Transverse colon (tissue), 4 donors: ENCODE data around the gene DST. TPM values are rescaled to one million over a fixed set of nuclear protein-coding genes. Genes with fewer than 3 reads are reported as not detected.

ENCODE experiments used
- DNase-seq: peaks from one replicate; pipeline ENCODE4 v3.0.0-alpha.2; 2019
- H3K27ac ChIP-seq, 4 donors: fragments of 200-600 bp; sonication (generic); 2 replicates each; pipeline ENCODE4 v1.5.1; 2016 to 2018; ENCODE audit warnings: inconsistent platforms in 4 of 4
- H3K27me3 ChIP-seq: fragments of 200-600 bp; sonication (generic); 2 replicates; pipeline ENCODE4 v1.5.1; 2017; ENCODE audit warnings: inconsistent platforms
- H3K36me3 ChIP-seq, 4 donors: fragments of 200-600 bp; sonication (generic); 2 replicates each; pipeline ENCODE4 v1.5.1; 2017 to 2019; ENCODE audit warnings: inconsistent platforms in 4 of 4
- H3K4me1 ChIP-seq, 4 donors: fragments of 200-600 bp; sonication (generic); 2 replicates each; pipeline ENCODE4 v1.5.1; 2017 to 2020; ENCODE audit warnings: inconsistent platforms in 4 of 4
- H3K4me3 ChIP-seq, 4 donors: fragments of 200-600 bp; sonication (generic); 1 replicate in 1 of 4; 2 replicates in 3 of 4; pipeline versions ENCODE4 v1.5.1 to v1.6.1; 2017 to 2019; ENCODE audit warnings: inconsistent platforms in 4 of 4
- H3K9me3 ChIP-seq, 2 donors: fragments of 200-600 bp; sonication (generic); 2 replicates each; pipeline ENCODE4 v1.5.1; 2017 to 2019; ENCODE audit warnings: inconsistent platforms in 2 of 2
- EP300 ChIP-seq: sonication (generic); formaldehyde crosslinking; IDR thresholded peaks from one replicate; pipeline ENCODE4 v1.6.1; 2017; ENCODE audit warnings: antibody characterized with exemption, low read depth
- POLR2A ChIP-seq: fragments of 450-650 bp; IDR thresholded peaks from one replicate; pipeline ENCODE4 v1.6.1; 2016; ENCODE audit warnings: antibody characterized with exemption, mild to moderate bottlenecking, moderate library complexity
- POLR2AphosphoS5 ChIP-seq, 3 donors: sonication (generic); formaldehyde crosslinking; IDR thresholded peaks; one replicate each; pipeline ENCODE4 v1.6.1; 2016; ENCODE audit warnings: antibody characterized with exemption in 3 of 3
- WGBS, 2 donors: methylation state at CpG; one replicate each; pipeline ENCODE4 v1.1.5; 2018; ENCODE audit warnings: low coverage in 1 of 2; 5-methylcytosine and 5-hydroxymethylcytosine counted together
- in situ Hi-C, 4 donors: fragments of 200-750 bp; cut with MboI; loops; one replicate each; pipeline versions ENCODE4 v1.15.0 to v1.15.1; 2017; ENCODE audit warnings: low sequenced_read_pairs in 3 of 4, low pct_ligation_motif_present in 1 of 4, low pct_unique_long_range_greater_than_20kb in 1 of 4
- intact Hi-C: fragments of 100-400 bp; cut with DNase I; formaldehyde crosslinking; loops from one replicate; pipeline ENCODE4 v1.15.1; 2023; ENCODE audit warnings: low total_unique reads
- total RNA-seq, 4 donors: library from RNA; depleted of rRNA; stranded (reverse); fragments of >200 nt; gene quantifications; one replicate each; pipeline ENCODE4 v1.1.0, GENCODE V29; 2016
- TF ChIP-seq, protein P1 (sequence below), 5 experiments: fragments of 200-600 bp in 3 of 5; fragments of 450-650 bp in 2 of 5; sonication (generic) in 3 of 5; IDR thresholded peaks; 1 replicate in 2 of 5; 2 replicates in 3 of 5; pipeline ENCODE4 v1.5.1; 2016 to 2017; ENCODE audit warnings: antibody characterized with exemption in 5 of 5, inconsistent platforms in 3 of 5, mild to moderate bottlenecking in 2 of 5, moderate library complexity in 1 of 5

Gene DST
- total RNA-seq, 4 donors from 2014 or later, result 280 to 535 (median 428) TPM

DNA sequence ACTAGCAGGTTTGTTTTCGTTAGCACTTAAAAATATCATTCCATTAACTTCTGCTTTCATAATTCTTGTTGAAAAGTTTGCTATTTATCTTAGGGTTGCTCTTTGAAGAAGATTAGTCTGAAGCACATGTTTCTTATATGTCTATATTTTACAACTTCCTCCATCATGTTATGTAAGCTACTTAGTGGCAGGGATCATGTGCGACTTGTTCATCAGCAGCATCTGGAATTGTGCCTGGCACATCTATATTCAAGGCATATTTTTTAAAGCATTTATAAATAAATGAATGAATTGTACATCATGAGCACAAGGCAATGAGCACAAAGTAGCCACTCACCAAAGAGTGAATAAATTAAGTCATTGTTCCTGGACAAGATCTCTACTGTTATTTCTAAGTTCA lies 208.1 kb downstream of the DST start:
- DNase-seq, result no peak
- Histone ChIP-seq H3K27ac (no peak overlapping the region), H3K4me1 (no peaks in the 10 kb centered on the region), H3K9me3 (no peaks in the 10 kb centered on the region), H3K36me3 (no peaks in the 10 kb centered on the region), H3K4me3 (no peak overlapping the region), H3K27me3 (no peaks in the 10 kb centered on the region)
- WGBS, 2 donors, result 72 to 86% methylated on average over 2 of the region's 2 CpGs
- TF ChIP-seq POLR2A (no peak), EP300 (no peak)
- intact Hi-C loops (loop anchor here (10.0 kb wide), 1 partner anchor 60 kb away; no protein-coding TSS in a partner anchor), in situ Hi-C loops (no loop called here)

DNA sequence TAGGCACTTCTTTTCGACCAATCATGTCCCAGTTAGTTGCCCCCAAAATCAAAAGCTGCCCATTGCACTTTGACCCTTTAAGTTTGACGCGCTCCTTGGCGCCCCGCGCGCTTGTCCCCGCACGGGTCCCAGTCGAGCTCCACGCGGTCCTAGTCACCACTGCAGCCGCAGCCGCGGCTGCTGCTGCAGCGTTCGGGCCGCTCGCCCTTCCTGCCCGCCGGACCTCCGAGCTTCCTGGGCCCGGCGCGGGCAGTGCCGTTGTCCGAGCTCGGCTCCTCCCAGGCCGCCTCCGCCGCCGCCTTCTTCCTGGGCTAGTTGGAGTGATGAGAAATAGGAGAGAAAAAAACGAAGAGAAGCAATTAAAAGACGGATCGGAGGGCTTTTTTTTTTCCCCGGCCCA lies 209.6 kb downstream of the DST start:
- no peaks in the 10 kb centered on the region for H3K4me1 ChIP-seq
- in situ Hi-C loops (no loop called here), intact Hi-C loops (loop anchor here (10.0 kb wide), 1 partner anchor 58 kb away; no protein-coding TSS in a partner anchor)
- 83 to 91% methylated on average over 1 to 36 of the region's 36 CpGs for WGBS, 2 donors
- no peaks in the 10 kb centered on the region for H3K9me3 ChIP-seq
- TF ChIP-seq, protein P1, sequence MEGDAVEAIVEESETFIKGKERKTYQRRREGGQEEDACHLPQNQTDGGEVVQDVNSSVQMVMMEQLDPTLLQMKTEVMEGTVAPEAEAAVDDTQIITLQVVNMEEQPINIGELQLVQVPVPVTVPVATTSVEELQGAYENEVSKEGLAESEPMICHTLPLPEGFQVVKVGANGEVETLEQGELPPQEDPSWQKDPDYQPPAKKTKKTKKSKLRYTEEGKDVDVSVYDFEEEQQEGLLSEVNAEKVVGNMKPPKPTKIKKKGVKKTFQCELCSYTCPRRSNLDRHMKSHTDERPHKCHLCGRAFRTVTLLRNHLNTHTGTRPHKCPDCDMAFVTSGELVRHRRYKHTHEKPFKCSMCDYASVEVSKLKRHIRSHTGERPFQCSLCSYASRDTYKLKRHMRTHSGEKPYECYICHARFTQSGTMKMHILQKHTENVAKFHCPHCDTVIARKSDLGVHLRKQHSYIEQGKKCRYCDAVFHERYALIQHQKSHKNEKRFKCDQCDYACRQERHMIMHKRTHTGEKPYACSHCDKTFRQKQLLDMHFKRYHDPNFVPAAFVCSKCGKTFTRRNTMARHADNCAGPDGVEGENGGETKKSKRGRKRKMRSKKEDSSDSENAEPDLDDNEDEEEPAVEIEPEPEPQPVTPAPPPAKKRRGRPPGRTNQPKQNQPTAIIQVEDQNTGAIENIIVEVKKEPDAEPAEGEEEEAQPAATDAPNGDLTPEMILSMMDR (IDR thresholded peaks at IDR 0.05), result no peak
- TF ChIP-seq POLR2A, result no peak
- TF ChIP-seq POLR2AphosphoS5 (IDR thresholded peaks at IDR 0.05), result no peak
- H3K36me3 ChIP-seq, result no peaks in the 10 kb centered on the region
- DNase-seq, result no peak
- no peaks in the 10 kb centered on the region for H3K27me3 ChIP-seq
- H3K27ac ChIP-seq, result no peak overlapping the region
- H3K4me3 ChIP-seq, result no peak overlapping the region

DNA sequence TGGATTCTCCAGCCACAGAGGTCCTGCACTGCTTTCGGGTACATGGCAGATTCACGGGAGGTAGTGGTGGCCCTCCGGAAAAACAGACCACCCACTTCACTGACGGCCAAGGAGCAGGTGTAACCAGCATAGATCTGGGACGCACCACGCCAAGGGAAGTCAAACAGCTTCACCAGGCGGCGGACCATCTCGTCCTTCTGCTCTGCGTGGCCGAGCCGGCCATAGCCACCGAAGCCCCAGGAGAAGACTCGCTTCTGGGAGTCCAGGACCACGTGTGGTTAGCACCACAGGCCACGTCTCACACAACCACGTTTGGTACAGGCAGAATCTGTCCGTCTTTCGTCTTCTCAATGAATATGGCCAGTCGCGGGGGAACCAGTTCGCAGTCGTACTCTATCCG lies 210.5 kb downstream of the DST start:
- DNase-seq, result no peak
- H3K9me3 ChIP-seq, result no peaks in the 10 kb centered on the region

DNA sequence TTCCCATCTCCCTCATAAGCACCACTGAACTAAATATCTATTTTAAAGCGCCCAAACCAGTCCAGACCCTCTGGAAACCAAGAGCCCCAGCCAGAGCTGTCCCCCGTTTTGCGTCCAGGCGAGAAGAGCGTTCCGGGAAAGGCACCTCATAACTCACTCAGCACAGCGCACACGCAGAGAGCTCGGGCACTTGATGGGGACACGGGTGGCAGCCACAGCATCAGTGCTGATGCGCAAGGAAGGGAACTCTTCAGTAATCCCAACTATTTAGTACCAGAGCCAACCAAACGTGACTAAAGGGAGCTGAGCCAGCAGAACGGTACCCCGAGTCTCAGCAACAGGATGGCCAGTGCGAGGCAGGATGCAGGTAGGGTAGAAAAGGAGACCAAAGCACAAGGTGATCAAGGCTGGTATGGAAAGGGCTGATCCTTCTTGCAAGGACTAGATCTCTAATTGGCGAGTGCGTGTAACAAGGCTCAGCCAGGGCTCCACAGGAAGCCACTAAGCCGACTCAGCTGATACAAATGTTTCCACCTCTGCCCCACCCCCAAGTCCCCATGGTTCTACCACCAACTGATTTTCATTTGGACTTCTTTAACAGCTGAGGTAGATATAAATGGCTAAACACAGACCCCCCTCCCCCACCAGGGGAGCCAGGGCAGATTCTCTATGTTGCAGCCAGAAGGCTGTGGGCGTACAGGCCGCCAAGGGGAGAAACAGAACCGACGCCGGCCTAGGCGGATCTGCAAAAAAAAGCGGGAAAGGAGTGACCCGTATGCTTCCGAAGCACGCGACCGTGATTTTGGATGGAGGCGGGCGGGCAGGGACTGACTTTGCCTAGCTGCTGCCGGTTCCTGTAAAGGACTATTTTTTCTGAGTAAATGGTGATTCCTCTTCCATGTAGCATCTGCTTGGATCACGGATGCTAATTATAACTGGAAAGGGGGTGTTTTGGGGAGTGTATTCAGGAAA lies 211.8 kb downstream of the DST start:
- H3K4me3 ChIP-seq, result no peak overlapping the region
- H3K9me3 ChIP-seq, result no peaks in the 10 kb centered on the region
- WGBS, 2 donors, result 87 to 93% methylated on average over 11 to 34 of the region's 34 CpGs
- no peak for DNase-seq
- in situ Hi-C loops, result no loop called here
- intact Hi-C loops, result loop anchor here (10.0 kb wide), 1 partner anchor 56 kb away; no protein-coding TSS in a partner anchor
- H3K36me3 ChIP-seq, result no peaks in the 10 kb centered on the region
- H3K27me3 ChIP-seq, result no peaks in the 10 kb centered on the region
- no peaks in the 10 kb centered on the region for H3K4me1 ChIP-seq
- H3K27ac ChIP-seq, result no peak overlapping the region
- no peak for TF ChIP-seq POLR2AphosphoS5 (IDR thresholded peaks at IDR 0.05)
- TF ChIP-seq, protein P1 (IDR thresholded peaks at IDR 0.05), result no peak
- no peak for TF ChIP-seq POLR2A
- no peak for TF ChIP-seq EP300

More for the DNA sequence above, 210.5 kb downstream of the DST start:
- in situ Hi-C loops, result no loop called here
- no peak overlapping the region for H3K27ac ChIP-seq
- intact Hi-C loops, result loop anchor here (10.0 kb wide), 1 partner anchor 57 kb away; no protein-coding TSS in a partner anchor
- H3K4me3 ChIP-seq, result no peak overlapping the region
- no peaks in the 10 kb centered on the region for H3K4me1 ChIP-seq
- no peaks in the 10 kb centered on the region for H3K27me3 ChIP-seq
- no peaks in the 10 kb centered on the region for H3K36me3 ChIP-seq
- TF ChIP-seq, protein P1 (IDR thresholded peaks at IDR 0.05), result no peak
- TF ChIP-seq POLR2A (no peak), EP300 (no peak)
- 92 to 97% methylated on average over 5 to 24 of the region's 24 CpGs for WGBS, 2 donors
